ENCODE data around the gene POLR1B.

The POLR1B gene

DNA sequence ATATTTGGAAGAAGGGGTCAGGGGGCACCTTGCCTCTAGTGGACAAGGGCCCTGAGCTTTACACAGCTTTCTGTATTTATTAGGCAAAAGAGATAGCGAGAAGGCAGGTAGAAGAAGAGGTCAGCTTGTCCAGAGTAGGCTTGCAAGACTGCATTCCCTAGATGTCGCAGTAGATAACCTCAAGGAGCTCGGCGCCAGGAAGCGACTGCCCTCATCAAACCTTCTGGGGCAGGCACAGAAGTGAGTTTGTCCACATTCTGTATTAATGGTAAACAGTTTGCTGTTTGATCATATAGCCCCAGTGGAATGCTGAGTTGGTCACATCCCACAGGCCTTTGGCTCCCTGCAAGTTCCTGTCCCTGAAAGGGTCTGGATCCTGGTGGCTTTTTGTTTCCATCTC lies 49.1 kb downstream of the POLR1B start:
- no peak for DNase-seq (ENCODE audit: extremely low read depth, low read depth)
- TF ChIP-seq CTCF (IDR thresholded peaks at IDR 0.05; ENCODE audit: low read depth, low read length): no peak

DNA sequence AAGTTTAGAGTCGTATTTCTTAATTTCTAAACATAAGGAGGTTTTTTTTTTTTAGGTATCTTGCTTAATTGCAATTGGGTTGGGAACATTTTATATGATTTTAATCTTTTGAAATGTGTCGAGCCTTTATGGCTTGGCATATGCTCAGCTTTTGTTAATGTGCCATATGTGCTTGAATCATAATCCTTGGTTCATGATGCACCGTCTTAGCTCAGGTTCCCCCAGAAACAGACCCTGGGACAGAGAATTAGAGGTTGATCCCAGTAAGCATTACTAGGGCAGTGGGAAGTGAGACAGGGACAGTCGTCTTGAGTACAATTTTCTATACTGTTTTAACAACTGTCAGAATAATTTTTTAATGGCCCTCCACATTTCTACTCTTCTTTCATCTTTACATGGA lies 51.5 kb downstream of the POLR1B start:
- no peak for DNase-seq (ENCODE audit: extremely low read depth, low read depth)

DNA sequence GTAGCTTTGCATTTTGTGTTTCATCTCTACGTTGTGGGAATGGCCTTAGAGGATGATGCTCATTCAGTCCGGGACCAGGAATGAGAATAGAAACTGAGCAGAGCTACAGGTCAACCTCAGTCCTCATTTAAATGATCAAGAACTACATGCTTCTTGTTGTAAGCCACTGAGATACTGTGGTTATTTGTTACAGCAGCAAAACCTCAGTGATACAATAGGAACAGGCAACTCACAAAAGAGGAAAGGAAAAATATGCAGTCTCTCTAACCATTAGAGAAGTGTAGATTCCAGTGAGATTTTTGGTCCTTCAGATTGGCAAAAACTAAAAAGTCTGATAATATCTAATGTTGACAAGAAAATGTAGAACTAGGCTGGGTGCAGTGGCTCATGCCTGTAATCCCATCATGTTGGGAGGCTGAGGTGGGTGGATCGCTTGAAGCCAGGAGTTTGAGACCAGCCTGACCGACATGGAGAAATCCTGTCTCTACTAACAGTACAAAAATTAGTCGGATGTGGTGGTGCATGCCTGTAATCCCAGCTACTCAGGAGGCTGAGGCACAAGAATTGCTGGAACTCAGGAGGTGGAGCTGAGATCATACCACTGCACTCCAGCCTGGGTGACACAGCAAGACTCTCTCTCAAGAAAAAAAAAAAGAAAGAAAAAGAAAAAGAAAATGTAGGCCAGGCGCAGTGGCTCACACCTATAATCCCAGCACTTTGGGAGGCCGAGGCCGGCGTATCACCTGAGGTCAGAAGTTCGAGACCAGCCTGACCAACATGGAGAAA lies 55.5 kb downstream of the POLR1B start:
- no peak for DNase-seq (ENCODE audit: extremely low read depth, low read depth)
- no peak for TF ChIP-seq CTCF (IDR thresholded peaks at IDR 0.05; ENCODE audit: low read depth, low read length)

More for the DNA sequence above, 51.5 kb downstream of the POLR1B start:
- no peak for TF ChIP-seq CTCF (IDR thresholded peaks at IDR 0.05; ENCODE audit: low read depth, low read length)

DNA sequence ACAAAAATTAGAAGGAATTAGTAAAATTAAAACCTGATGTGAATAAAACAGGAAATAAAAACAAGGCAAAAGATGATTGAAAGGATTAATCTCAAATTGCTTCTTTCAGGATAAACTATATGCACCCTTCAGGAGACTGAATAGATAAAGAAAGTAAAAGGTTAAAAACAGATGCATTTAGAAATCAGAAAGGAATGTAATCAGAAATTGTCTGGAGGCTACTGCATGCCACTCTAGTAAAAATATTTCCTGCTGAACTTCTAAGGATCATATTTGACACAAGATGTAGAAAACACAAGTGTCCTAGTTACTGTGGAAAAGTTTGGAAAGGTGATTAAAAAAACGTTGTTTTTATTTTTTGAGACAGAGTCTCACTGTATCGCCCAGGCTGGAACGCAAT lies 58.4 kb downstream of the POLR1B start:
- no peak for DNase-seq (ENCODE audit: extremely low read depth, low read depth)
- TF ChIP-seq CTCF (IDR thresholded peaks at IDR 0.05; ENCODE audit: low read depth, low read length): no peak

DNA sequence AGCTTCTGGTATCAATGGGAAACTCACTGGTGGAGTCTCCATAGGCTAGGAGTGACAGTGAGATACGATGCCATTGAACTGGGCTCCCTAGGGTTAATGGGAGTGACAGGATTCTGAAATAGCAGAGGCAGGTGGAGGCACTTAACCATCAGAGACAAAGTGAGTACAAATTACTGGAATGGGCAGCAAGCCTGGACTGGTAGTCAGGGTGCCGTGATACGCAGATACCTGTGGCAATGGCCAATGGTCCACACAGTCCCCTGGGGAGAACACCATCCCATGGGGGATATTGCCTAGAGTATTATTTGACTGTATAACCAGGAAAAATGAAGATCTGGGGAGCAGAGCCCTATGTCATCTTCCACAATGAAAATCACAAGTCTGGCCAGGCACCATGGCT lies 59.5 kb downstream of the POLR1B start:
- no peak for TF ChIP-seq CTCF (IDR thresholded peaks at IDR 0.05; ENCODE audit: low read depth, low read length)

GRCh38 chr2:112602917-112603316 lies 60.7 kb downstream of the POLR1B start:
- no peak for TF ChIP-seq CTCF (IDR thresholded peaks at IDR 0.05; ENCODE audit: low read depth, low read length)
- no peak for DNase-seq (ENCODE audit: extremely low read depth, low read depth)

More for the DNA sequence above, 59.5 kb downstream of the POLR1B start:
- no peak for DNase-seq (ENCODE audit: extremely low read depth, low read depth)

DNA sequence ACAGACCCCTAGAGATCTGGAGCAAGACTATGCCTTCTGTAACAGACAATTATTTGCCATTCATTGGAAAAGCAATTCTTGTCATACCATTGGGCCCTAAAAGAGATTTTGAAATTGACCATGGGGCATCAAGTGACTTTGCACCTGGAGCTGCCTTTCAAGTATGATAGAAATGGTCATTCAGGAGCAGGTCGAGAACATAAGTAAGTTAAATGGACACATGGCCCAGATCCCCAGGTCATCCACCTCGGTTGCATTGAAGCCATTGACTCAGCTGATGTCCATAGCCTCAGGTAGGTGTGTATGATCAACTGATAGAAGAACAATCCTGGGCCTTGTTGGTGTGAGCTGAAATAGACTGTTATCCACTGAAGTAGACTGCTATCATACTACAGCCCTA lies 61.5 kb downstream of the POLR1B start:
- DNase-seq (ENCODE audit: extremely low read depth, low read depth): no peak
- no peak for TF ChIP-seq CTCF (IDR thresholded peaks at IDR 0.05; ENCODE audit: low read depth, low read length)
